GM19238 (cell line): ENCODE results near the gene PLA2G2D.
"Not testable (repeated sequence)": the region's sequence is repeated elsewhere in the genome, so short reads cannot be mapped to it uniquely, and the experiment has no call there.

ENCODE experiments used
- DNase-seq: peaks from one replicate; pipeline ENCODE4 v3.0.0; 2011; ENCODE audit warnings: low spot score; ENCODE audit not compliant: insufficient read length

Gene PLA2G2D

DNA sequence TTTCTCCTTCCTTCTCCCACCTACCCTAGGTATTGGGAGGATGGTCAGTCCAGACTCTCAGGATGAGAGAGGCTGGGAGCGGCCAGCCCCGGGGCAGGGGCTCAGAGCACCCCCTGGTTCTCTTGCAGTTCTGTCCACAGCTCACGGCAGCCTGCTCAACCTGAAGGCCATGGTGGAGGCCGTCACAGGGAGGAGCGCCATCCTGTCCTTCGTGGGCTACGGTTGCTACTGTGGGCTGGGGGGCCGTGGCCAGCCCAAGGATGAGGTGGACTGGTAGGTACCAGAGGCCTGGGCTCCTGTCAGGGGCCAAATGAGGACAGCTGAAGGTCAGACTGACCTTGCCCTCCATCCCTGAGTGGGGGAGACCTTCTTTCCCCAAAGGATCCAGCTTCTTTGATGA is 24.0 kb upstream of the PLA2G2D start:
- no peak for DNase-seq

DNA sequence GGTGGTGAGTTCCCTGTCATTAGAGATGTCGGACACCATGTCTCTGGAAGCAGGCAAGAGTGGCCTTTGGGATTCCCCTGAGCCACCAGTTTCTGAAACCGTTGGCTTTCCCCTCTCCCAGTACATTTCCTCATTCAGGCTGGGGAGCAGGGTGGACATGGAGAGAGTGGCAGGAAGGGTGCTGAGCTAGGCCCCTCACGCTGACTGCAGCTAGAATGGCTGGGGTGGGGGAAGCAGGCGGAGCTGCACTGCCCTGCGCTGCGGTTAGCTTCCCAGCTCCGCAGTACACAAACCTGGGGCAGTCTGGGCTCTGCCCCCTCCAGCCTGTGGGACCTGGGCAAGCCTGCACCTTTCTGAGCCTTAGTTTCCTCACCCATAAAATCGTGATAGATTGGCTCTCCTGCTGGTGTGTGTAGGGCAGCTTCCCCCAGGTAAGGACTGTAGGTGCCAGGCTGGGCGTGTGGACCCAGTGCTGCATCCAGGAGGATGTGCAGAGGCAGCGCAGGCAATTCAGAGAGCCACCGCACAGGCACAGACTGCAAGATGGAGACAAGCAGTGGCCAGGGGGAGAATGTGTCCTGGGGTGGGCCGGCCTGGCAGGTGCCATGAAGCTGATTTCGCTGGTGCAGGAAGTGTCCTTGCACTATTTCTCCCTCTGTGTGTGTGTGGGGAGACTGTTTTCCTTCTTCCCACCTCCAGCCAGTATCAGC is 22.8 kb upstream of the PLA2G2D start:
- no peak for DNase-seq

DNA sequence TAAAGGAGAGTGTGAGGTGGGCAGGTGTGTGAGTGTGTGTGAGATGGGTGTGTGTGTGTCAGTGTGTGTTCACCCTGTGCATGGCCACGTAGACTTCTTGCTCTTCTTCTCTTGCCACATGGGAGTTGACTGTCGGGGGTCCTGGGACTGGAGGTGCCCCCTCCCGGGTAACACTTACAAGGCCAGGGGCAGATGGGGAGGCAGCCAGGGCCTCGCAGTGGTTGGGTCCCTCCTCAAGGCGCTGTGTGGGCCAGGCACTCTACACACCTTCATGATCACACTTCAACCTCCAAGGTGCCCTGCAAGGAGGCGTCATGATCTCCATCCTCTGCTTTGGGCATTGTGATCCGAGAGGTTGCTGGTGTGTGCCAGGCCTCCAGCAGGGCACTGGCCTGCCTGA is 22.1 kb upstream of the PLA2G2D start:
- no peak for DNase-seq

DNA sequence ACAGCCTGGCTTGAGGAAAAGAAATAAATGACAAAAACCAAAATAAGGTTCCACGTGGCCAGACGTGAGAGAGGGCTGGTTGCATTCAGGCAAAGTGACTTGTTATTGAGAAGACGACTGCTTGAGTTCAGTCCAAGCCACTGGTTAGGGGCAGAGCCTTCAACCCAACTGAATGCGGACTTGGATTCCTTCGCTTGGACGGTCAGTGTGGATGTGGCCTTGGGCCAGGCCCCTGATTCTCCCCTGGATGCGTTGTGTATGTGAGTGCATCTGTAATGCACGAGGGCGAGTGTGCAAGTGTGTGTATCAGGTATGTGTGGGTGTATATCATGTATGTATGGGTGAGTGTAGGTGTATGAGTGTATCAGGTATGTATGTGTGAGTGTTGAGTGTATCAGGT is 21.7 kb upstream of the PLA2G2D start:
- DNase-seq, result no peak

DNA sequence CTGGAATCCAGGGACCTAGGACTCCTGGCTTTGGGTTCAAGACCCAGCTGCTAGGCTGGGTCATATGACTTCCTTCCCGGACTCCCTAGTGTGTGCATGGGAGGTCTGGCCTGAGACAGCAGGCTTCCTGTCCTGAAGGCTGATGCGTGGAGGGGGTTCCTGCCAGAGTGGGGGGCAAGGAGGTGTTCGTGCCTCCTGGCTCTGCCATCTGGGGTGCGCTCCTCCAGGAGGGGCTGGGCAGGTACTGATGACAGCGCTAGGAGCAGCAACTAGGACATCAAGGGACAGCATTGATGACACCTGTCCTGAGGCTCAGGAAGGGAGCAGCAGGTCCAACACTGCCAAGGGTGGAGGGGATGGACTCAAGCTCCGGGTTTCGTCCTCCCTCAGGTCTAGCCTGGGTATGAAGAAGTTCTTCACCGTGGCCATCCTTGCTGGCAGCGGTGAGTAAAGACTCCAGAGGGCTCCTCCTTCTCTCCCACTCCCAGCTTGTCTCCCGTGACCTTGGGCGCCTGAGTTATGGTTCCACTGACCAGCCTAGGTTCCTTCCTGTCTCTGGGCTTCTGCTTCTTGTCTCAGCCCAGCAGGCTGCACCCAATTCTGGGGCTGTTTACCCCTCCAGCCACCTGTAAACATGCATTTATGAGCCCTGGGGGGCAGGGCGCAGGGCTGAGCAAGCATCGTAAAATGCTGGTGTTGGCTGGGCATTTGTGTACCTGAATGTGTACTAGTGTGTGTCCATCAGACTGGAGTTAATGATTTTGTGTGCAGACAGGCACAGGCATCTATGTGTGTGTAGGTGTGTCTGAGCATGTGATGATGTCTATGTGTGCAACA is 20.7 kb upstream of the PLA2G2D start:
- no peak for DNase-seq

DNA sequence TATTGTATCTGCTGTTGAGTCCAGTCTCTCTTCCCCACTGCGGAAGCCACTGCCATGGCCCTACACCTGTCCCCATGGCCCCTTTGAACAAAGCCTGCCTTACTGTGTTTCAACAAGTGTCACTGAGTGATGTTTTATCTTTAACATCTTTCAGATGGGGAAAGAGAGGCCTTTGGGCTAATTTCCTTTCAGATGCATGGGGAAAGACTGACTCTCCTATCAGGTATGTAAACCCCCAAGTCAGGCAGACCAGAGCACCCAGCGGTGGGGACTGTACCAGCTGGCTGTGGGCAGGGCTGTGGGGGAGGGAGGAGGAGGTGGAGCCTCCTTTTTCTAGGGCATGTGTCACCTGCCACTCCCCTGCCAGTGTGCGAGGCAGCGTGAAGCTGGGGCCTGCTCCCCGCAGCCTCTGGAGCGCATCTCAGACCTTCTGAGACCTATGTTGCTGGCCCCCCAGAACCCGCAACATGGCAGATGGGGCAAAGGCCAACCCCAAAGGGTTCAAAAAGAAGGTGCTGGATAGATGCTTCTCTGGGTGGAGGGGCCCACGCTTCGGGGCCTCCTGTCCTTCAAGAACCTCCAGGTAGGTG is 19.7 kb upstream of the PLA2G2D start, which contains the start of gene PLA2G2F:
TSS of gene PLA2G2F (plus strand) at position 363 of the 590 bp plus-strand sequence. CDS start at position 468, 105 bp downstream.
- no peak for DNase-seq

DNA sequence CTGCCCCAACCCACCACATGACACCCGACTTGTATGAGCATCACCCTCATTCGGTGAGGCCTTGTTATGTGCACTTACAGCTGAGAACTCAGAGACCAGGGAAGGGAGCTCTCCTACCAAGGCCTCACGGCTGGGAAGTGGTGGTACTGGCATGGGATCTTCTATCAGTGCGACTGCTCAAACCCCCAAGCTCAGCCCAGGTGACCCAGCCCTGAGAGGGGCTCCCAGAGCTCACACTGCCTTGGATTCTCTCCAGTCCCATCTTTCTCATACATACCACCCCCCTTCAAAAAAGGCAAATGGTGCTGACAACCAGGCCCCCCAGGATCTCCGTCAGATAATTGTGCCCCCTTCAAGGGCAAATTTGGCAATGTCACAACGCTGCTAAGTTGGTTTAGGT is 19.0 kb upstream of the PLA2G2D start:
- DNase-seq, result no peak

DNA sequence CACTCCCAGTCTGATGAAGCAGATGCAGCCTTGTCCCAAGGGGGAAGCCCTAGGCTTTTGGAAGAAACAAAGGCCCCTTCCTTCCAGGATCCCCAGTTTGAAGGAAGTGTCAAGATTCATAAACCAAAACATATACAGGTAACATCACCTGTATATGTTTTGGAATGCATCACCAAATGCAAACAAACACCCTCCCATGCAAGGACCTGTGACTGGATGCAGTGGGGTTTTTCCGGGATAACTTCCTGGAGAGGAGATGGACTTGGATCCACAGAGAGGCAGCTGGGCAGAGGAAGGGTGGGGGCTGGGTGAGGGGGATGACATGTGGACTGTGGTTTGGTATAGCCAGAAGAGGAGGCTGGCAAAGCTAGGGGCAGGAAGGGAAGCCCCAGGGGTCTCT is 18.3 kb upstream of the PLA2G2D start:
- DNase-seq, result no peak

DNA sequence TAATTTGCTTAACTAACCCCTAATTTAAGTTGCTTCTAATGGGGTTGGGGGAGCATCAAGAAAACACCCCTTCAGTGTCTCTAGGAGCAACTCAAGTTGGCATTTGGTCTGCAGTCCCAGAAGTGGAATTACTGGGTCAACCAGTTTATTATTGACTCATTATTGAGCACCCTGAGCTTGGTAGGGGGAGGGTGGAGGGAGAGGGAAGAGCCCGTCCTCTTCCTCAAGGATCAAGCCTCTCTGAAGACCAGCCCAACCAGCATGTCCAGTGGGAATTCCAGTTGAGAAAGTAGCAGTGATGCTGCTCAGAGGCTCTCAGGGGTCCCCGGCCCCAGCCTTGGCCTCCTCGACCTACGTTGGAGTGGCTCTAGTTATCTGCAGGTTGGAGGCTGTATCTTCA is 17.7 kb upstream of the PLA2G2D start:
- no peak for DNase-seq

DNA sequence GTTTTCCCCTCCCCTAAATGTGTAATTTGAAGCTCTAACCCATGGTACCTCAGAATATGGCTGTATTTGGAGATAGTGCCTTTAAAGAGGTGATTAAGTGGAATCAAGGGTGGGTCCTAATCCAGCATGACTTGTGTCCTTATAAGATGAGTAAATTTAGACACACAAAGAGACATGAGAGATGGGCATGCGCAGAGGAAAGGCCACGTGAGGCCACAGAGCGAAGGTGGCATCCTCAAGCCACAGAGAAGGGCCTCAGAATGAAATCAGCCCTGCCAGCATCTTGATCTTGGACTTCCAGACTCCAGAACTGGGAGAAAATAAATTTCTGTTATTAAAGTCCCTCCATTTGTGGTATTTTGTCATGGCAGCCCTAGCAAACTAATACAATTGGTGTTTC is 16.9 kb upstream of the PLA2G2D start:
- no peak for DNase-seq

DNA sequence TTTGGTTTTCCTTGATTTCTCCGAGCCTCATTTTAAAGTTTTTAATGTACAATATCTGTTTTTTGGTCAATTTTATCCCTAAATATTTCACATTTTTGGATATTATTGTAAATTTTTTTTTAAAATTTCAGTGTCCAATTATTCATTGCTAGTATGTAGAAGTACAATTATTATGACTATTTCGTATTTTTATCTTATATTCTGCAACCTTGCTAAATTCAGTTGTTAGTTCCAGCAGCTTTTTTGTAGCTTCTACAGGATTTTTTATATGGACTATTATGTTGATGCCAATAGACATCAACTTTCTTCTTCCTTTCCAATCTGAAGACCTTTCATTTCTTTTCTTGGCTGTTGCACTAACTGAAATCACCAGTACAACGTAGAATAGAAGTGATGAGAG is 15.7 kb upstream of the PLA2G2D start:
- DNase-seq, result no peak

DNA sequence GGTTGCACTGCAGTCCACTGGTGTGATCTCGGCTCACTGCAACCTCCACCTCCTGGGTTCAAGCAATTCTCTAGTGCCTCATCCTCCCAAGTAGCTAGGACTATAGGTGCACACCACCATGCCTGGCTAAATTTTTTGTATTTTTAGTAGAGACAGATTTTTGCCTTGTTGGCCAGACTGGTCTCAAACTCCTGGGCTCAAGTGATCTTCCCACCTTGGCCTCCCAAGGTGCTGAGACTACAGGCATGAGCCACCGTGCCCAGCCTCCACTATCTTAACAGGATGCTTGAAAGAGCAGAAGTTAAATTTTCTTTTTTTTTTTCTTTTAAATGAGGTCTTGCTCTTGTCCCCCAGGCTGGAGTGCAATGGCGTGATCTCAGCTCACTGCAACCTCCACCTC is 11.2 kb upstream of the PLA2G2D start:
- DNase-seq, result not testable (repeated sequence)

DNA sequence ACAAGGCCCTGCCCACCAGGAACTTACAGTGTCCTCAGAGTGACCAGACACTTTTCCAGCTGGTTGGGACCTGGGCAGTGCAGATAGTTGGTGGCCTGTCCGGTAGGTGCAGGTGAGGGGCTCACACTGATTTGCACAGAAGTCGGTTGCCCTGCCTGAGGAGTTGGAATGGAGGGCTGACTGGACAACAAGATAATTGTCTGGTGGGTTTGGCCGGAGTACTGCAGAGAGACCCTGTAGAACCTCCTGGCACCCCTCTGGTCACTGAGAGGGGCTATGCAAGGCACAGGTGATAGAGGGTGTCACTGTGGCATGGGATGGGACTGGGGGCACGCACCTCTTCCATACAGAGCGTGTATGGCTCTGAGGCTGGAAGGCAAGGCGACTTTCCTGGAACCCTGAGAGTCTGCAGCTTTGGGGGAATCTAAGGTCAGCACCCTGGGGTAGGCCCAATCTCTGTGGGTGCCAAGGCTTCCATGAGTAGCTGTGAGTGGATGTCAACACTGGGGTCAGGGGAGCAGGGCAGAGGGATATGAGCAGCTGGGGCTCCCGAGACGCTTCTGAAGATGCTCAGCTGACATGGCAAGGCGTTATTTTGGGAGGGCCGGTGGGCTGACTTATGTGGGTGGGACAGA is 7.6 kb upstream of the PLA2G2D start:
- DNase-seq, result no peak

DNA sequence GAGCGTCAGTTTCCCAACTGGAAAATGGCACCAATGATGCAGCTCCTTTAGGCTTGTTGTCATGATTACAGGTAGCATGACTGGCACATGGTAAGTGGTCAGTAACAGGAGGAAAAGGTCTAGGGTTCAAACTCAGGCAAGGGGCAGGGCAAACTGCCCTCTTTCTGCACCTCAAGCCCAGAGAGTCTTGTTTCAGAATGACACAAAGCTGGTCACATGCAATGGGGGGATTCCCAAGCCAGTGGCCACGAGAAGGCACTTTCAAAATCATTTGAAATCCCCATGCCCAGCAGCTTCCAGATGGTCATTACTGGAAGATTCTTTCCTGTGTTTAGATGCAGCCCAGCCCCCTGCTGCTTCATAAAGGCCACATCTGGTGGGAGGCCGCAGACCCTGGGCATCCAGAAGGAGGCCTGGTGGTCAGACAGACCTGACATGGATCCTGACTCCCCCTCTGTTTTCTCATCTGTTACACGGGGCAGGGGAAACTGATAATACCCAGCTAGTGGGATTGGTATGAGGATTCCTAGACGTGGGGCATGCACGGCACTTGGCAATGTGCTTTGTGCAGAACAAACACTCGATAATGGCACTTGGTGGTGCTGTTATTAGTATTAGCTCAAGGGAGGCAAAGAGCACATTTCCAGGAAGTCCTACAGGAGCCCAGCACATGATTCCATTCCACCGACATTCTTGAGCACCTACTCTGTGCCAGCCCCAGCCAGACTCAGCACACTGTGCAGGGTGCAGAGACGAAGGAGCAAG is 6.9 kb upstream of the PLA2G2D start:
- DNase-seq, result peak; percentile 32

DNA sequence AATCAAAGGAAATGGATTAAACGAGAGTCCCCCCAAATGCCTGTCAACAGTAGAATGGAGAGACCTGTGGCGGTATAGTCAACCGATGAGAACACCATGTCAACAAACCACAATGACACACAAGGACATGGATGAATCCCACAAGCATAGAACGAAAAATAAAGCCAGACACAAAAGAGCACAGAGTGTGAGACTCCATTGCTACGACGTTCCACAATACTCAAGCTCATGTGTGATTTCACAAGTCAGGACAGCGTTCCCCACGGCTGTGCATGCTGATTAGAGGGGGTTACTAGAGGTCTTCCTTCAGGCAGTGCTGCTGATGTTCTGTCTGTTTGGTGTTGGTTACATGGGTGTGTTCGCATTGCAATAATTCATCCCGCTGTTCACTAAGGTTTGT is 5.8 kb upstream of the PLA2G2D start:
- DNase-seq, result no peak

DNA sequence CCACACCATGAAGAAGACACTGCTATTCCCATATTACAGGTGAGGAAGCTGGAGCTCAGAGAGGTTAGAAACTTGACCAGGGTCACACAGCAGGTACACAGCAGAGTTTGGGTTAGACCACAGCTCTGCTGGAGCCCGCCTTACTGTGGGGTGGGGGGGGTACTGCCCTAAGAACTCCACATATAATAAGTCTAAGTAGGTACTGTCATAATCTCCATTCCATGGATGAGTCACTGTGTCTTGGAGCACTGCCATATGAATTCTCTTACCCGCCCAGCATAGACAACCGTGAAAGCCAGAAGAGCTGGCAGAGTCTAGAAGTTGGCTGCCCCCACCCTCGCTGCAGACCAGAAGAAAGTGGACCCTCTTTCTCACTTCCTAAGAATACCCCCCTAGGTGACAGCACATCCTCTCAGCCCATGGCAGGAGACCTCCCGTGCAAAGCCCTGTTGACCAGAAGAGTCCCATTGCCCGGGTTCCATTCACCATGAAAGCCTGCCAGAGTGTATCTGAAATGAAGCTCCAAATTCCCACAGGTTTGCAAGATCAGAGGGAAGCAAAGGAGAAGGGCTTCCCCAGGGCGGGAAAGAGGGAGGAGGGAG is 5.2 kb upstream of the PLA2G2D start:
- DNase-seq, result no peak

DNA sequence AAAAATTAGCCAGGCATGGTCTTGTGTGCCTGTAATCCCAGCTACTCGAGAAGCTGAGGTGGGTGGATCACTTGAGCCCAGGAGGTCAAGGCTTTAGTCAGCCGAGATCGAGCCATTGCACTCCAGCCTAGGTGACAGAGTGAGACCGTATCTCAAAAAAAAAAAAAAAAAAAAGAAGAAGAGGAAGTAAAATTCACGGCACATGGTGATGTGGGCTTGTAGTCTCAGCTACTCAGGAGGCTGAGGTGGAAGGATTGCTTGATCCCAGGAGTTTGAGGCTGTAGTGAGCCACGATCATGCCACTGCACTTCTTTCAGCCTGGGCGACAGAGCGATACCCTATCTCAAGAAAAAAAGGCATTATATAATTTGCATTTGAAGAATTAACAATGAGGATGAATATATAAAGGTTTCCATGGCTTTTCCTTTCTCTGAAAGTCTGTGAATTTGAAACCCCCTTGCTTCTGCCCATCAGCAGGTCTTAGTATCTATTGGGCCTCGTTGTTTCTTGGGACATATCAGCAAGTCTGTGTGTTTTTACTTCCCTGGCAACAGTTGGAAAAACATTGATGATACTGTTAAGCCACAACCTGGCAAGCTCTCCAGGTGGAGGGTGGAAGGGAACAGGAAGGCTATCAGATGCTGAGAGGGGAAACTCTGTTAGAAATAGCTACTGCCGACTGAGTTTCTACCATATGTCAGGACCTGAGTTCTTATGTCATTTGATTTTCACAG is 4.6 kb upstream of the PLA2G2D start:
- no peak for DNase-seq

DNA sequence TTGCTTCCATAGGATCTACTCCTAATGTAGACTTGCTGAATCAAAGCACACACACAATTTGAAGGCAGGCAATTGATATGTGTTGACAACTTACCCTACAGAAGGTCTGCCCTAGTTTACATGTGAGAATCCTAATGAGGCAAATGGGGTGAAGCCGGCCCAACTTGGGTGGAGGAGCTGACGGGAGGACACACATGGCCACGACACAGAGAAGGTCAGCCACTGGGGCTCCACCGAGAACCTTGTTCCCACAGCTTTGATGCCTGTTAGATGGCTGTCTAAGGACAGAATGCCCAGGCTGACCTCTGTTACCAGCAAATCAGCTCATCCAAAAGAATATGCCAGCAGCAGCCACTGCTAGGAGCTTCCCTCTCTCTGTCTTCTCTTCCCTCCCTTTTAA is 1.5 kb upstream of the PLA2G2D start:
- DNase-seq, result no peak

DNA sequence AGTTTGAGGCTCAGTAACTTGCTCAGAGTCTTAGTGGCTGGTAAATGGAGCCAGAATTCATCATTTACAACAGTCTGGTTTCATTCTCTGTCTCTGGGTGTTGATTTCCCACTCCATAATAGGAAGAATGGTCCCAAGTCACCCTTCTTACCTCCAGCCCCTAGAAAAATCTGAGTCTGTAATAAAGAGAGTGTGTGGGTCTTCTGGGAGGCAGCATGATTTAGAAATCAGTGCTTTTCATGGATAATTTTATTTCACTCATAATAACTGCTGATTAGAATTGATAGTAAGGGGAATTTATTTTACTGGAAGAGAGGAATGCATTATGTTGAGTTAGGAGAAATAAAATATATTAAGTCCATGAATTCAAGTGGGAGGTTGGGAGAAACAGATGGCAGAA is 2.1 kb downstream of the PLA2G2D start:
- no peak for DNase-seq

DNA sequence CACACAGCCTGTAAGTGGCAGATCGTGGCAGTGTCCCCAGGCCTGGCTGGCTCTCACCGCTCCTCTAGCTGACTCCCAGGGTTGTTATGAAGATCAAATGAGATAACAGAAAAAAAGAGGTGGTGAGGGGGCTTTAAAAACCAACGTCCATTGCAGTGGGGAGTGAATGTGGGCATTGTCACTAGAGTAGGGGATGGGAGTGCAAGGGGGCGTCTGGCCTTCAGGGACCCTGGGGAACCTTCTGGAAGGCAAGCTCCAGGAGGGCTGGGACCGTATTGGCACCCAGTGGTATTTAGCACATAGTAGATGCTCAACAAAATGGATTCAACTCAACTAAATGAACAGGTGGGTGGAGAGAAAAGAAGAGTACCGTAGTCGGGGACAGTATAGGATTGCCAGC is 3.4 kb downstream of the PLA2G2D start:
- DNase-seq, result no peak
